Measurements from ENCODE around the gene TMPRSS5.
"Not testable (repeated sequence)": the region's sequence is repeated elsewhere in the genome, so short reads cannot be mapped to it uniquely, and the experiment has no call there.

The TMPRSS5 gene

GRCh38 chr11:113697111-113697510, 9.0 kb downstream of the TMPRSS5 start:
- DNase-seq: no peak

- DNase-seq: no peak
Observed at GRCh38 chr11:113695207-113695606, 10.9 kb downstream of the TMPRSS5 start.

- no peak for DNase-seq
Observed at GRCh38 chr11:113694390-113694789, 11.7 kb downstream of the TMPRSS5 start.

- DNase-seq: no peak
Observed at GRCh38 chr11:113693030-113693429, 13.1 kb downstream of the TMPRSS5 start.

- peak; percentile 95 for DNase-seq
Observed at GRCh38 chr11:113690619-113691569, 15.2 kb downstream of the TMPRSS5 start.

- DNase-seq: no peak
Observed at GRCh38 chr11:113689768-113690618, 16.1 kb downstream of the TMPRSS5 start.

- peak; percentile 41 for DNase-seq
Observed at GRCh38 chr11:113685654-113686359, 20.3 kb downstream of the TMPRSS5 start.

GRCh38 chr11:113684496-113684895, 21.6 kb downstream of the TMPRSS5 start:
- DNase-seq: no peak

GRCh38 chr11:113683481-113684046, 22.5 kb downstream of the TMPRSS5 start:
- no peak for DNase-seq

- no peak for DNase-seq
Observed at GRCh38 chr11:113681711-113682413, 24.2 kb downstream of the TMPRSS5 start.

GRCh38 chr11:113681282-113681681, 24.8 kb downstream of the TMPRSS5 start:
- no peak for DNase-seq

GRCh38 chr11:113677685-113678084, 28.4 kb downstream of the TMPRSS5 start:
- DNase-seq: no peak

- DNase-seq: no peak
Observed at GRCh38 chr11:113675565-113675964, 30.5 kb downstream of the TMPRSS5 start.

- DNase-seq: peak; percentile 58
Observed at GRCh38 chr11:113675003-113675561, 31.0 kb downstream of the TMPRSS5 start.

GRCh38 chr11:113674397-113674685, 31.8 kb downstream of the TMPRSS5 start:
- no peak for DNase-seq

GRCh38 chr11:113673550-113674396, 32.3 kb downstream of the TMPRSS5 start:
- DNase-seq: no peak

GRCh38 chr11:113671914-113672313, 34.2 kb downstream of the TMPRSS5 start:
- DNase-seq: not testable (repeated sequence)

- no peak for DNase-seq
Observed at GRCh38 chr11:113670831-113671215, 35.3 kb downstream of the TMPRSS5 start.

GRCh38 chr11:113670149-113670830, 35.8 kb downstream of the TMPRSS5 start:
- peak; percentile 41 for DNase-seq

GRCh38 chr11:113668255-113668654, 37.9 kb downstream of the TMPRSS5 start:
- DNase-seq: peak; percentile 76

Measured in OCI-M1 (cell line).